ENCODE measurements around the gene UBE2H.

GRCh38 chr7:129949292-129950133, 3.2 kb downstream of the UBE2H start:
- TF ChIP-seq CTCF (IDR thresholded peaks at IDR 0.05; ENCODE audit: low read length) (no peak), EZH2 (optimal IDR thresholded peaks at IDR 0.05; ENCODE audit: low read depth, low read length) (no peak), EZH2phosphoT487 (IDR thresholded peaks at IDR 0.05; ENCODE audit: low read length) (no peak)

All from MM.1S (cell line).